SK-N-MC (cell line): ENCODE data around the gene ADK.

Experiments used
- EZH2 ChIP-seq: fragments of 200-600 bp; sonication (generic); IDR thresholded peaks from one replicate; pipeline ENCODE4 v1.6.1; 2017; ENCODE audit warnings: antibody characterized with exemption
- POLR2AphosphoS5 ChIP-seq: IDR thresholded peaks from 2 replicates; pipeline ENCODE4 v1.6.1; 2012; ENCODE audit warnings: mild to moderate bottlenecking, low read depth, low read length, borderline replicate concordance

GRCh38 chr10:74171625-74172024 is 20.6 kb downstream of the ADK start:
- no peak for TF ChIP-seq POLR2AphosphoS5
- TF ChIP-seq EZH2: no peak
